Fibroblast of upper back skin (primary cell): Measurements from ENCODE around the gene GABRA4.

Source experiments
- DNase-seq: peaks from one replicate; pipeline ENCODE4 v3.0.0-alpha.2; 2013

Gene GABRA4

GRCh38 chr4:46924789-46925529, 68.4 kb downstream of the GABRA4 start:
- DNase-seq: no peak

- DNase-seq: no peak
These were observed 71.2 kb downstream of the GABRA4 start for GRCh38 chr4:46922205-46922604.

- DNase-seq: no peak
These were observed 84.3 kb downstream of the GABRA4 start, which contains the start of gene COX7B2 for GRCh38 chr4:46909078-46909477. Gene COX7B2 (minus strand): TSS chr4:46909245. CDS start chr4:46735192, 174,053 bp downstream.

- DNase-seq: no peak
These were observed 85.2 kb downstream of the GABRA4 start for GRCh38 chr4:46908148-46908547.

- DNase-seq: no peak
These were observed 93.3 kb downstream of the GABRA4 start for GRCh38 chr4:46900082-46900481.

DNA sequence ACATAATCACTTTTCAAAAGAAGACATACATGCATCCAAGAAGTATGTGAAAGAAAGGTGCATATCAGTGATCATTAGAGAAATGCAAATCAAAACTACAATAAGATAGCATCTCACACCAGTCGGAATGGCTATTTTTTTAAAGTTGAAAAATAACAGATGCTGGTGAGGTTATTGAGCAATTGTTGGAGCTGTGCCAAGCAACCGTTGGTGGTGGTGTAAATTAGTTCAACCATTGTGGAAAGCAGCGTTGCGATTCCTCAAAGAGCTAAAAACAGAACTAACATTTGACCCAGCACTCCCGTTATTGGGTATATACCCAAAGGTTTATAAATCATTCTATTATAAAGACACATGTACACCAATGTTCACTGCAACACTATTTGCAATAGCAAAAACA, 98.6 kb downstream of the GABRA4 start:
- no peak for DNase-seq

GRCh38 chr4:46890056-46890455, 103.3 kb downstream of the GABRA4 start:
- no peak for DNase-seq

DNA sequence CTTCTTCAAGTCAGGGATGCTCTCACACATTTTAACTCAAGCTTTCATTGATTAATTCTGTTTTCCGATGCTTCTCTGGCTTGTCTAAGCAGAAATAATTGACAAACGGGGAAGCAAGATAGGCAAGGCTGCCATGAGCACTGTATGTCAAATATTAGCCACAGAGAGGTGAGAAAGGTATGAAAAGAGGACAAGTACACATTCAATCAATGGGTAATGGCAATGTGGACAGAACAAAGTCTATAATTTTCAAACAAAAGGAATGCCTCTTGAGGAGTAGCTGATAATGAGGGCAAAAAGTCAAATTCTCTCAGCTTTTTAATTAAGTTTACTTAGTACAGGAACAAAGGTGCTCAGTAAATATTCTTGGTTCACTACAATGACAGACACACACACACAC, 104.0 kb downstream of the GABRA4 start:
- DNase-seq: no peak

DNA sequence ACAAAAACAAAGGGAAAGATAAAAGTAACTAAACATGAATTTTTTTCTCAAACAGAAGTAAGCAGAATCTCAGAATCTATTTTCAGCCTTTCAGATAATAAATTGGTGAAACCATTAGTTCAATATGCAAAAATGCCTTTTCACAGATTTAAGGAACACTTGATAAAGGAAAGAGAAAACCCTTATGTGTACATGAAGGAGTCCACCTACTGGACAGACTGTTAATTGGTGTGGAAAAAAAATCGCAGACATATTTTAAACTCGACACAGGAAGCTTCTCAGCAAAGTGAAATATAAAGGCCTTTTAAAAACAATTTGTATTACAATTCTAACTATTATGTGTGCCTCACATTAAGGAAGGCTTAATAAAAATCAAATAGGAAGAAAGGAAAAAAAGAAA, 106.7 kb downstream of the GABRA4 start:
- no peak for DNase-seq

GRCh38 chr4:46878641-46879040, 114.7 kb downstream of the GABRA4 start:
- DNase-seq: no peak

- DNase-seq: no peak
These were observed 118.6 kb downstream of the GABRA4 start for GRCh38 chr4:46874811-46875210.

DNA sequence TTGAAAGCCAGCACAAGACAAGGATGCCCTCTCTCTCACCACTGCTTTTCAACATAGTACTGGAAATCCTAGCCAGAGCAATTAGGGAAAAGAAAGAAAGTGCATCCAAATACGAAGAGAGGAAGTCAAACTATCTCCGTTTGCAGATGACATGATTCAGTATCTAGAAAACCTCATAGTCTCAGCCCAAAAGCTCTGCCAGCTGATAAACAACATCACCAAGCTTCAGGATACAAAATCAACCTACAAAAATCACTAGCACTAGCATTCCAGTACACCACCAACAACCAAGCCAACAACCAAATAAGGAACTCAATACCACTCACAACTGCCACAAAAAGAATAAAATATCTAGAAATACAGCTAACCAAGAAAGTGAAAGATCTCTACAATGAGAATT, 123.0 kb downstream of the GABRA4 start:
- no peak for DNase-seq
